GM18499 (cell line): ENCODE data around the gene NPY1R.

Source experiments
- ATAC-seq: cut with Tn5 transposase; IDR thresholded peaks from one replicate; pipeline ENCODE4 v1.9.1; 2021; ENCODE audit warnings: moderate number of reproducible peaks; ENCODE audit not compliant: insufficient read depth, unreplicated experiment

The NPY1R gene

DNA sequence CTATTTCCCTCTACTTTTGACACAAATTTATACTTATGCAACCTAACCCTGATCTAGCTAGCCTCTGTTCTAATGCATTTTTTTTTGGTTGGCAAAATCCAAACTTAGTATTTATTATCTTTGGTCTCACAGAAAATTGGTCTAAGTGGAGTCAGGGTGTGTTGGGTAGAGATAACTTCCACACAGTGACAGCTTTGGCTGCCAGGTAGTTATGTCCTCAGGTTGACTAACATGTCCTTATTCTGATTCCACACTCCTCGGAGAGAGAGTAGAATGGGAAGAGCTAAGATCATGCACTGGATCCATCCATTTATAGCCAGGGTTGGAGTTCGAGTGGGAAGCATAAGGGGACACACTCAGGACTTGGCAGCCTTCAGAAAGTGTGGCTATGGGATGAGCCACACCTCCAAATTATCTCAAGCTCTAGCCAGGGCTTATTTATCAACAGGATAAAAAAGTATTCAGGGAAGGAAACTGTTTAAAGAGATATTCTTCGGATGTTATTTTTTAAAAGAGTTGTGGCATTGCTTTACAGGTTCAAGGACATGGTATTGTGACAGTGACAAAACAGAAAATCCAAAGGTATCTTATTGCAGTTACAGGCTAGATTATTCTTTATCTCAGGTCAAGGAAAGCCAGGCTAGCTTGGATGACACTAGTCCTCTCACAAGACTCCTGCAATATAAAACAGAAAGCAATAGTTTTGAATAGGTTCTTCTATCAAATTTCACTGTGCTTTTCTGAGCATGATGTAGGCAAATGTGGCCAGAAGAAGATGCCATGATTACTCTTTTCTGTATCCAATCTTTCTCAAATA, 51.5 kb downstream of the NPY1R start:
- ATAC-seq = no peak

DNA sequence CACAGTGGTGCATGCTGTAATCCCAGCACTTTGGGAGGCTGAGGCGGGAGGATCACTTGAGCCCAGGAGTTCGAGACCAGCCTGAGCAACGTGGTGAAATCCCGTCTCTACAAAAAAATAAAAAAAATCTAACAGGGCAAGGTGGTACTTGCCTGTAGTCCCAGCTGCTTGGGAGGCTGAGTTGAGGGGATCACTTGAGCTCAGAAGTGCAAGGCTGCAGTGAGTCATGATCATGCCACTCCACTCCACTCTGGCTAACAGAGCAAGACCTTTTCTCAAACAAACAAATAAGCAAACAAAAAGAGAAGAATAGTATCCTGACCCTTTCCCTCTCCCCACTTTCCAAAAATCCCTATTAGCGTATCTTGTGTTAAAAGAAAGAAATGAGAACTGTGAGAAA, 52.7 kb downstream of the NPY1R start:
- ATAC-seq = no peak

DNA sequence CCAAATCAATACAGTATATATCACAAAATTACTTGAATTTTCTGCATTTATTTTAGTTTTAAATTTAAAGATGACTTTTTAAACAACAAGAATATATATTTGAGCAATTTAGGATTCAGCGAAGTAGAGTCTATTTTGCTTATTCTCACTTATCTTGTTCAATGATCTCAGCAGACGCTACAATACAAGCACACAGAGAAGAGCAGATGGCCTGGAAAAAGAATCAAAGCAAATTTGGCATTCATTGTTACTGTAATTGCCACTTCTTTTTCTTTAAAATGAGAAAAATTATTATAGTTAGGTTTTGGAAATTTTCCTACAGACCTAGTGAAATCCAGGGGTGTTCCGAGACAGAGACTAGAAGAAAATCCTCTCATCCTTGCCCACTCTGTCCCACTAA, 57.5 kb downstream of the NPY1R start:
- ATAC-seq = no peak
